ENCODE data around the gene SND1. TPM values are rescaled to one million over a fixed set of nuclear protein-coding genes. Genes with fewer than 3 reads are reported as not detected.

Gene SND1
- total and polyA plus RNA-seq, 2 of the 4 experiments (the other 2 are of a cell fraction), result 154 to 294 TPM

GRCh38 chr7:128139406-128139805 lies 487.4 kb downstream of the SND1 start:
- no TSS peak for BruUV-seq (replicated peaks)
- no peak for ATAC-seq (ENCODE audit: low read depth)
- no peak overlapping the region for H2BK5ac ChIP-seq (ENCODE audit: low read depth, low read length, poor library complexity, severe bottlenecking)
- dilution Hi-C loops (cut with HindIII; ENCODE audit: low sequenced_read_pairs, unreplicated experiment), result no loop called here
- H3K23ac ChIP-seq (ENCODE audit: low read depth, low read length), result no peak overlapping the region
- no peak overlapping the region for H2BK15ac ChIP-seq (ENCODE audit: low read depth, low read length)
- no peak overlapping the region for H4K5ac ChIP-seq (ENCODE audit: low read depth, low read length)
- H2AK9ac ChIP-seq (replicated peaks; ENCODE audit: low read depth, low read length, poor library complexity), result no peak overlapping the region
- H4K8ac ChIP-seq (ENCODE audit: low read depth in 2 of 2, low read length in 2 of 2), result no peak overlapping the region
- no peaks in the 10 kb centered on the region for H3K79me1 ChIP-seq (ENCODE audit: low read depth in 1 of 2, low read length in 2 of 2)
- H3K27me3 ChIP-seq (ENCODE audit: control insufficient read depth, insufficient read depth, low read length), result peaks cover 43% of the 10 kb centered on the region
- H3K4ac ChIP-seq (ENCODE audit: low read depth, low read length), result no peak overlapping the region
- H3K4me2 ChIP-seq (ENCODE audit: low read depth, low read length), result no peak overlapping the region
- no peak for TF ChIP-seq FOS (IDR thresholded peaks at IDR 0.05; ENCODE audit: low read depth, low read length)
- no peak for TF ChIP-seq RCOR1 (IDR thresholded peaks at IDR 0.05; ENCODE audit: insufficient replicate concordance, low read length)
- no peak for TF ChIP-seq CHD1 (IDR thresholded peaks at IDR 0.05; ENCODE audit: low read depth, low read length)
- no peak for TF ChIP-seq NFE2L2 (IDR thresholded peaks at IDR 0.05; ENCODE audit: low read depth, low read length)
- TF ChIP-seq ELK1 (IDR thresholded peaks at IDR 0.05; ENCODE audit: borderline replicate concordance, low read depth, low read length), result no peak
- no peak for TF ChIP-seq CTCF (conservative IDR thresholded peaks at IDR 0.05; ENCODE audit: low read depth, low read length)
- TF ChIP-seq RFX5 (IDR thresholded peaks at IDR 0.05; ENCODE audit: low read depth, low read length), result no peak
- no peak for TF ChIP-seq MAFK (IDR thresholded peaks at IDR 0.05; ENCODE audit: low read depth, low read length)
- TF ChIP-seq MXI1 (IDR thresholded peaks at IDR 0.05; ENCODE audit: borderline replicate concordance, low read depth, low read length), result no peak
- TF ChIP-seq RAD21 (IDR thresholded peaks at IDR 0.05; ENCODE audit: low read length), result no peak
- TF ChIP-seq POLR2A (IDR thresholded peaks at IDR 0.05; ENCODE audit: low read depth, low read length), result no peak
- no peak for TF ChIP-seq MAZ (IDR thresholded peaks at IDR 0.05; ENCODE audit: borderline replicate concordance, low read depth, low read length)
- no peak for TF ChIP-seq SMC3 (IDR thresholded peaks at IDR 0.05; ENCODE audit: low read depth, low read length)
- TF ChIP-seq USF2 (IDR thresholded peaks at IDR 0.05; ENCODE audit: low read depth, low read length), result no peak
- TF ChIP-seq BHLHE40 (IDR thresholded peaks at IDR 0.05; ENCODE audit: low read depth, low read length), result no peak
- TF ChIP-seq CEBPB (IDR thresholded peaks at IDR 0.05; ENCODE audit: low read depth, low read length), result no peak
- H2BK120ac ChIP-seq (ENCODE audit: low read depth, low read length), result no peak overlapping the region
- ChIA-PET CTCF (no interaction called here), POLR2A (ENCODE audit: unreplicated experiment) (no interaction called here)
- H3K9me1 ChIP-seq (ENCODE audit: insufficient read depth, low read length), result no peaks in the 10 kb centered on the region; the same call in 1 of the 2 replicates
- no peaks in the 10 kb centered on the region for H3K36me3 ChIP-seq (ENCODE audit: control insufficient read depth, insufficient read depth, low read length)
- H3K18ac ChIP-seq (ENCODE audit: low read depth, low read length), result no peak overlapping the region
- DNase-seq, result no peak
- no peak overlapping the region for H3K14ac ChIP-seq (replicated peaks; ENCODE audit: low read depth, low read length)
- peaks cover 2% of the 10 kb centered on the region; the same call in 1 of the 2 replicates for H3K4me1 ChIP-seq (ENCODE audit: control insufficient read depth, insufficient read depth, low read length)
- in situ Hi-C loops (cut with MboI; ENCODE audit: low sequenced_read_pairs), result no loop called here
- H3K27ac ChIP-seq (ENCODE audit: insufficient read depth, low read length), result no peak overlapping the region
- H2AK5ac ChIP-seq (ENCODE audit: low read depth, low read length), result no peak overlapping the region
- no peaks in the 10 kb centered on the region for H4K20me1 ChIP-seq (ENCODE audit: insufficient read depth, low read length)
- H4K91ac ChIP-seq (ENCODE audit: insufficient read depth, low read depth, low read length), result no peak overlapping the region
- H3K4me3 ChIP-seq (ENCODE audit: insufficient read depth, low read depth, low read length), result no peak overlapping the region
- intact Hi-C loops (cut with micrococcal nuclease), result no loop called here
- no peak overlapping the region for H3K9ac ChIP-seq (ENCODE audit: low read depth, low read length)
- H2BK20ac ChIP-seq (ENCODE audit: low read depth, low read length), result no peak overlapping the region
- H3K56ac ChIP-seq (ENCODE audit: extremely low read depth, insufficient read depth, low read length), result no peak overlapping the region
- WGBS, 2 experiments (ENCODE audit: extremely low coverage in 2 of 2, insufficient read length in 1 of 2), result no CpG with 5 or more reads among the region's 3 CpGs
- H2AFZ ChIP-seq (replicated peaks; ENCODE audit: low read length, poor library complexity), result no peak overlapping the region
- H3K9me3 ChIP-seq (ENCODE audit: control insufficient read depth, insufficient read depth, low read length), result peaks cover 4% of the 10 kb centered on the region
